Measurements from ENCODE around the gene CNTNAP2.

CNTNAP2 gene

DNA sequence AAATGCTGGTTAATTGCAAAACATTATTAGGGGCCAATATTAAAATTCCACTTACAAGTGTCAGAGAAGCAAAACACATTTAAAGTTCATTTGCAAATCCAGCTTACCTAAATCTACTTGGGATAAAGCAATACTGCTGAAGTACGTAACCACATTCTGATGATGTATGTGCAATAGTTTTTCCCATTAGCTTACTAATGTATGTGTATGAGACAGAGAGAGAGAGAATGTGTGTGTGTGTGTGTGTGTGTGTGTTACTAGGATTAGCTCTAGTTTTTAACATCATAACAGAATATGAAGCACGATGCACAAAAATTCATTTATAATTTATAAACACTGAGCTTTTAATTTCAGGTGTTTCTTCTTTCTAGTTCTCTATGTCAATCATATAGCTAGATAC is 1399.8 kb downstream of the CNTNAP2 start:
- DNase-seq = no peak

DNA sequence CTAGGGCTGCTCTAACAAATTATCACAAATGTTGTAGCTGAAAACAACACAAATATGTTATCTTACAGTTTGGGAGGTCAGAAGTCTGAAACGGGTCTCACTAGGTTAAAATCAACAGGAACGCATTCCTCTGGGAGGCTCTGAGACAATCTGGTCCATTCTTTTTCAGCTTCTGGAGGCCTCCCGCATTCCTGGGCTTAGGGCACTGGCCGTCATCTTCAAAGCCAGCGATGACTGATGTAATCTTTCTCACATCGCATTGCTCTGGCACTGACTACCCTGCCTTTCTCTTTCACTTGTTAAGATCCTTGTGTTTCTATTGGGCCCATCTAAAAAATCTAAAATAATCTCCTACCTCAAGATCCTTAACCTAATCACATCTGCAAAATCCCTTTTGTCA is 1402.5 kb downstream of the CNTNAP2 start:
- DNase-seq = no peak

DNA sequence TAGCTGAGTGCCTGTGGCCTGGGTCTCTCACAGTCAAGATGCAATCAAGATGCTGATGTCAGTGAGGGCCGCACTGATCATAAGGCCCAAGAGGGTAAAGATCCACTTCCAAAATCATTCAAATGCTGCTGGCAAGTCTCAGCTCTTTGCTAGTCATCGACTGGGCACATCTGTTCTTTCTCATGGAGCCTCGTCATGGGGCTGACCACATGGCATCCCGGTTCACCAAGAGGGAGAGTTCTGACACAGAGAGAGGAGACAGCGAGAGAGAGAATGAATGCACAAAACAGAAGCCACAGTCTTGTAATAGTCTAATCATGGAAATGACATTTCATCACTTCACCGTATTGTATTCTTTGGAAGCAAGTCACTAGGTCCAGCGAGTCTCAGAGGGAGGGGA is 1406.5 kb downstream of the CNTNAP2 start:
- no peak for DNase-seq

DNA sequence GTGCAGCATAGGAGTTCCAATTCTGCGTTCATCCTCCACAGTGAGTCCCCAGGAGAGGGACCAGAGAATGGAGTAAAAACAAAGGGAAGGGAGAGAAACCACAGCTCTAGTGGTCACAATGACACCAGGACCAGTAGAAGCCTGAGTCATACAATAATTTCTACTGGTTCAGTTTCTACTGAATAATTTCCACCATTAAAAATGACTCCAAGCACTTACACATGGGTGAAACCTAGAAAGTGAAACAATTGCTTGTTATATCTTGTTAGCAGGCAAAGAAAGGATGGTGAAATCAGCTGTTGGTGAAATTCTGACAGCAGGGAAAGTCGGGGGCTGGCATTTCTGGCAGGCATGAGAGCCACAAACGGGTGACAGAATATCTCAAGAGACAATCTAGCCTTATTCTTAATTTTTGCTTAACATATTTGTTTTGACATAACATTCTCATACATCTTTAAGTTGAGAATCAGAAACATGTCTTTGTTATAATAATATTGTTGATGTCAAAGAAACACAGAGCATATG is 1408.2 kb downstream of the CNTNAP2 start:
- DNase-seq = no peak

DNA sequence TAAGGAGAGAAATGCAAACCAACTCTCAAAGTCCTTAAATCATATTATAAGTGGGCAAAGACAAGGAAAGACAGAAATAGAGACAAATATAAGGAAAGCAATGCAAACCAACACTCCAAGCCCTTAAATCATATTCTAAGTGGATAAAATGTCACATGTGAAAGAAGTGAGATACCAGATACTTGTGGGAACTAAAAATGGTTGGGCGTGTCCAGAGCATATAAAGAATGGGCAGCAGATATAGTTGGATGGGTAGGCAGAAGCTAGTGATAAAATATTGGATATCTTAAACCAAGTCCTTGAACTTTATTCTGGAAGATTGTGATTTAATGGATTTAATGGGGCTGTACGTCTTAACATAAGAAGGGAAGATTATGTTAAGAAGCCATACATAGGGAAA is 1408.7 kb downstream of the CNTNAP2 start:
- DNase-seq = no peak

DNA sequence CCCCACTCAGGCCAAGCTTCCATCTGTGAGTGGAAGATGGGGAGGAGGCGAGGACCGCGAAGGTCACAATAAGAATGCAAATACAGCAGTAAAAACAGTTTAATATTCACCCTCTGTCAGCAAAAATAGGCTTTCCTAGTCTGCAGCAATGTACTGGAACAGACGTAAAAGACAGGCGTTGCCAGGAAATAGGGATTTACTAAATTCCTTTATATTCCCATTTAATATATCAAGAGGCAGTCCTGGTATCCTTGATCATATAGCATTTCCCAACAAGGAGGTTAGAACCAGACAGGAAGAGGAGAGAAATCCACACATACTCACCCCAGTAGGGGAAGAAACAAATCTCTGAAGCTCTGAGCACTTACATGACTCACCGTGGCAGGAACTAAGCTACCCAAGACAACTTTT is 1419.1 kb downstream of the CNTNAP2 start:
- no peak for DNase-seq

DNA sequence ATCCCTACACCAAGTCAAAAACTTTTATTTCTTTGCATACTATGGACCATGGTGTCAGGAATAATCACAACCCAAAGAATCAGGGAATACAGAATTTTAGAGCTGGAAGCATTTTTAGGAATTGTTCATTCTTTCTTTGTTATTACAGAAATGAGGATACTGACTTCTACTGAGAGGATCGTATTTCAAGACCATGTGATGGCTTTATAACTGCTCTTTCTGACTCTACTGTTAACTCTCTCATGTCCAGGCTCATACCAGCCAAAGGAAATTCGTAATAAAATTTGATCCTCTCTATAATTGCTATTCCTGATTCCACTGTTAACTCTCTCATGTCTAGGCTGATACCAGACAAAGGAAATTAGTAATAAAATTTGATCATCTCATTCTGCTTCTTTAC is 1423.1 kb downstream of the CNTNAP2 start:
- DNase-seq = no peak

DNA sequence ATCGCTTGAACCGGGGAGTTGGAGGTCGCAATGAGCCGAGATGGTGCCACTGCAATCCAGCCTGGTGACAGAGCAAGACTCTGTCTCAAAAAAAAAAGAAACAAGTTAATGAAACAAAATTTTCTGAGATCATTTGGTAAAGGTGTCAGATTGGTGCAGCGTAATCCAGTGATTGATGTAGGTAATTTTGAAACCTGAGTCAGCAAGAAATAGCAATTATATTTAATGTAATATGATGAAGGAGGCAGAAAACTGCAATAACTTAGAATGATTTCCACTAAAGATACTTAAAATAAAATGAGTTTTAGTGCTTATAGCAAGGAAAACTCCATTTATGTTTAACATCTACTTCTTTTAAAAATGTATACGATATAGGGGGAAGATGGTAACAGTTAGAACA is 1424.1 kb downstream of the CNTNAP2 start:
- no peak for DNase-seq

DNA sequence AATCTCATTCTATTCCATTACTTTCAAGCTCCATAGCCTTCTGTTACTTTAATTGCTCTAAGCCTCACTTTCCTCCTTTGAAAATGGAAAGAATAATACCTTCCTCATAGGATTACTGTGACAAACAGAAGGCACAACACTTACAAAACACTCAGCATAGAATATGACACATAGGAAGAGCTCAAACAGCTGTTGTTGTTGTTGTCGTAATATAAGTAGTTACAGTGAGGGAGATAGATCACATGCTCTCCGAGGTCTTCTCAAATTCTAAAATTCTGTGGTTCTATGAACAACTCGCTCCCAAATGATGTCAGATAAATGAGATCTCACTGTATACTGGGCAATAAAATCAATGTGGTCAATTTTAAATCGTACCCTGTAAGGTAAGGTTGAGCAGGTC is 1424.7 kb downstream of the CNTNAP2 start:
- DNase-seq = no peak

DNA sequence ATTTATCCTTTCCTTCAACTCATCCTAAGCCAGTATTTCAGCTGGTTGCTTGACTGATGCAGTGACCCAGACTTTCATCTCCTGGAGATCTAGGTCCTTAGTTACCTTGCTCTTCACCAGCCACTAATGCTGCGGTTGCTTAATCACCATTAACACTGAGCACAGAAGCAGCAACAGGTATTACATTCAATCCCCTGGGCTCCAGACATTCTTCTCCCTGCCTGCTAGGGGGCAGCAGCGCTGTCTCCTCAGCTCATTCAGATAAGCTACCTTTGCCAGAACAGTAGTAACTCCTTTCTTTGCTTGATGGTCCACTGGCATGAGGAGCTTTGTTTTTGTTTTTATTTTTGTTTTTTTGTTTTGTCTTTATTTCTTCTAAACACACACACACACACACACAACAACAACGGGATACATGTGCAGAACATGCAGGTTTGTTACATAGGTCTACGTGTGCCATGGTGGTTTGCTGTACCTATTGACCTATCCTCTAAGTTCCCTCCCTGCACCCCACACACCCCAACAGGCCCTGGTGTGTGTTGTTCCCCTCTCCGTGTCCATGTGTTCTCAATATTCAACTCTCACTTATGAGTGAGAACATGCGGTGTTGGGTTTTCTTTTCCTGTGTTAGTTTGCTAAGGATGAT is 1430.8 kb downstream of the CNTNAP2 start:
- peak; percentile 6 for DNase-seq

DNA sequence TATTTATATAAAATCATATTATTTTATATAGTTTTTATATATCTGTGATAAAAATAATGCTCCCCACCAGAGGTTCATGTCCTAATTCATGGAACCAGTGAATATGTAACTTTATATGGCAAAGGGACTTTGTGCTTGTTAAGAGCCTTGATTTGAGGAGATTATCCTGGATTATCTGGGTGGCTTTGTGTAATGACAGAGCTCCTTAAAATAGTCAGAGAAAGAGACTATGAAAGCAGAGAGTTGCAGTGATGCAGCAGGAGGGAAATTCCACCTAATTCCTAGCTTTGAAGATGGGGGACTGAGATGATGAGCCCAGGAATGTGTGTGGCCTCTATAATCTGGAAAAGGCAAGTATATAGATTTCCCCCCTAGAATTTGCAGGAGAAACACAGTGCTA is 1439.7 kb downstream of the CNTNAP2 start:
- DNase-seq = no peak

DNA sequence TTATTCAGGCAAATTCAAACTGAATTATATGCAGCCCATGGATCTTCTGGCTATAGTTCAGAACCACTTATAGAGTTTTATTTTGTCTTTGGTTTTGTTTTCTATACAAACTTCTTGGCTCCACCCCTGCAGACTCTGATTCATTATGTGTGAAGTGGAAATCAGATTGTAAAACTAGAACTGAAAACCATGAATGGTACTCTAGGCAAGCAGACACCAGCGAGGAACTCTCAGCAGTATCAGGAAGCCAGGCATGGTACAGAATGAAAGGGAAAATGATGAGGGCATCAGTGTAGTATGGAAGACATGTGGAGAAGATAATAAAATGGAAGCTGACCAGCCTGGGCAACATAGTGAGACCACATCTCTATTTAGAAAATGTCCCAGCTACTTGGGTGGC is 1447.1 kb downstream of the CNTNAP2 start:
- DNase-seq = no peak

DNA sequence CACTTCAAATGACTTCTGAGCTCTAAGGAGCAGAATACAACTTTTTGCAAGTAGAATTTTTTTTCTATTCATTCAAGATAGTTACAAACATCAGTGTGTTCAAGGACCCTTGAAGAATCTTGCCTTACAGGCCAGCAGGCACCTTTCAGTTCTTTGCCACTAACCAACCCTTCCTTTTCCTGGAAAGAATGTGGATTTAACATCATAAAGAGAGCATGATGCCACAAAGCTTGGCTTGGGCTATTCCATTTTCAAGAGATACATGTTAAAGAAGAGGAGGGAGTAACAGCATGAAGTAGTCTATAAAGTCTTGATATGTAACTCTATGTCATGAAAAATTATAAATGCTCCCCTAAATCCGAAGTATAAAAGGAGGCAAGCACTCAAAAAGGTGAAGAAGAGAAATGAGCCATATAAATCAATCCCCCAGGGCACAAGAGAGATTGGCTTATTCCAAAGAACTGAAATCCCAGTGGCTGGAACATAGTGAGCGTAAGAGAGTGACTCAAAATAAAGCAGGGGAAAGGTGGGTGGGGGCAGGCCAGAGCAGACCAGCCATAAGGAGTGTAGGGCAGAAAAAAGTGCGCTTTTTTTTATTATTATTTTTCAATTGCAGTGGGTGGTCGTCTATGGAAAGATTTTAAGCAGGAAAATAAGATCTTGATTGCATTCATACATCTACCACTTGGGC is 1448.3 kb downstream of the CNTNAP2 start:
- DNase-seq = no peak

DNA sequence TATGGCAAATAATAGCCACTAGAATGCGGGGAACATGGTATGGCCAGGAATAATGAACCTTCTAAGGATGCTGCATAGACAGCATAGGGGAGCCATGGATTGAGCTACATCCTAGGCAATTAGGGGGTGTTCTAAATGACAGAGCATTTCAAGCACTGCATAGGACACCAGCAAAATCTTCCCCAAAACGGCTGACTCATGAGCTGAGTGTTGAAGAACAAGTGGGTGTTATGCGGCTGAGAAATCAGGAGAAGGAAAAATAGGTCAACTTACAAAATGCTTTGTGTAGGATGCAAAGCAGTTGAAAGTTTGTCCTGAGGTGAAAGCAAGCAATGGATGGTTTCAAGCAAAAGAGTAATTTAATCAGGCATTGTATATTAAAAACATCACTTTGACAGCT is 1450.4 kb downstream of the CNTNAP2 start:
- no peak for DNase-seq

DNA sequence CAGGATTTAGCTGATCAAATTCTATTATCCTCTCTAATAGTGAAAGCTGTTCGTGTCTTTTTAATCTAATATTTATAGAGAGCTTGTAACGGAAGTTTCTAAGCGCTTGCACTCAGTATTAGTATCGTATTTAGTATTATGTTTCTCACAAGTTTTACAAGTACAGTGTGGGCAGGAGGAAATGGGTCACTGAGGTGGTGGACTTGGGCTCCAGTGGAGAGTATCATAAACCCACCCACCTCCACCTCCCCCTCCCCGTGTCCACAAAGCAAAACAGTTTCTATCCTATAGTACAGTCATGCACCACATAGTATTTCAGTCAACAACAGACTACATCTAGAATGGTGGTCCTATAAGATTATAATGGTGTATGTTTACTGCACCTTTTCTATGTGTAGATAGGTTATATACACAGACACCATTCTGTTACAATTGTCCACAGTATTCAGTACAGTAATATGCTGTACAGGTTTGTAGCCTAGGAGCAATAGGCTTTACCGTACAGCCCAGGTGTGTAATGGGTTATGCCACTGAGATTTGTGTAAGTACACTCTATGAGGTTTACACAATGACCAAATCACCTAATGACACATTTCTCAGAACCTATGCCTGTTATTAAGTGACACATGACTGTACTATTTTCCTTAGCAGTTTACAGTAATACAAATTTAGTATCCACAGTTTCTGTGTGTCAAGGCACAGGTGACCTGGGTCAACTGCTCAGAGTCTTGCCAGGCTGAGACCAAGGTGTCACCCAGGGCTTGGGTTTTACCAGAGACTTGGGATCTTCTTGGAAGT is 1452.7 kb downstream of the CNTNAP2 start:
- DNase-seq = no peak

DNA sequence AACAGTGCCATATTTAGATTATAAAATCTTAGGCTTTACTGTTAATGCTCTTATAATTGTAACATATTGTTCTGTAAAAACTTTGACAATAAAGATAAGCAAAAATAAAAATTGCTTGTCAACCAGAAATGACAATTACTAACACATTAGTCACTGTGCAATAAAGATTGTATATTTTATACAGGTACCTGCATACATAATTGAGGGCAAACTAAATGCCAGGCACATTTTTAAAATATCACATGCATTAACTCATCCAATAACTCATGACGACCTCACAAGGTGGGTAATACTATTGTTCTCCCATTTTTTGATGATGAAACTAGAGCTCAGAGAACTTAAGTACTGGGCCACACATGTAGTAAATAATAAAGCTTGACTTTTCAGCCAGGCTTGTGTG is 1453.8 kb downstream of the CNTNAP2 start:
- no peak for DNase-seq

DNA sequence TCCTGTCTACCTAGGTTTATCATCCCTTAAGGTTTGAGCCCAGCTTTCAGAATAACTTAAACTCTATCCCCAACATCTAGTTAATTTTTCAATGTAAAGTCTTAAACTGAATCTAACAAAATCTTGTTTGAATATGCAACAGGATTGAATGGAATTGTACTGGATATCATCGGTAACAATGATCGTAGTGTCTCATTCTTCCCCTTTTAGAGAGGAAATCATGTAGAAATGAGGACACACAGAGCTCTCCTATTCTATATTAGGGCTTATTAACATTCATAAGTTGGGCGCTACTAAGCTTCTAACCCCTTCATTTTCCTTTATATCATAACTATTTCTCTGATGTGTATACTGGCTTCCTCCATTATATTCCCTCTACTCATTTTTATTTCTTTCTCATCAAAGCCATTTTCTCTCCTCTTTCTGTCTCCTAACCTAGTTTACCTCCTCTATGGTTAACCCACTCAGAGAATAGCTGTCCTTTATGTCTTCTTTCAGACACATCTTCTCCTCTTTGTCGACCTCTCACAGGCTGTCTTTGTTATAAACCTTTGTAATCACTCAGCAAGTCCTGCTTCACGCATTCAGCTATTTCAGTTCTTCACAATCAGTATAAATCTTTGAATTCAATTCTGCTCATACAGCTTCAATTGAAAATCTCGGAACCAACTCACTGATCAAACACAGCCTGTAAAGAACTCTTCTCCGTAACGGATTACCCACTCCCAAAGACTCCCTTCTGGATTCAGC is 1455.0 kb downstream of the CNTNAP2 start:
- DNase-seq = no peak

DNA sequence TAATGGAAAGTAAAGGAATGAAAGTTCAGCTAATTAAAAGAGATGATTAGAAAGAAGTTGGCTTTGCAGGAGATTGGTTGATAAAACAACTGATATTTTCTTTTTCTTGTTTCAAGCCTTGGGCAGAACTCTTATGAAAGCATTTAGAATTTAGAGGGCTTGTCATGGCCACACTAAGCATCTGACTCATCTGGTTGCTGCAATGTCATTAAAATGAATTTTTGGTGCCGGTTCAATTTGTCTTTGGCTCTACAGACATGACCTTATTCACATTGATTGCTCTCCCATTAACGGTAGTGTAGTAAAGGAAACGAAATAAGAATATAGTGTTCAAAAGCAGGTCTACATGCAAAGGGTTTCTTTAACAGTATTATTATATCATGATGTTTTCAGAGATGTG is 1461.6 kb downstream of the CNTNAP2 start:
- no peak for DNase-seq

DNA sequence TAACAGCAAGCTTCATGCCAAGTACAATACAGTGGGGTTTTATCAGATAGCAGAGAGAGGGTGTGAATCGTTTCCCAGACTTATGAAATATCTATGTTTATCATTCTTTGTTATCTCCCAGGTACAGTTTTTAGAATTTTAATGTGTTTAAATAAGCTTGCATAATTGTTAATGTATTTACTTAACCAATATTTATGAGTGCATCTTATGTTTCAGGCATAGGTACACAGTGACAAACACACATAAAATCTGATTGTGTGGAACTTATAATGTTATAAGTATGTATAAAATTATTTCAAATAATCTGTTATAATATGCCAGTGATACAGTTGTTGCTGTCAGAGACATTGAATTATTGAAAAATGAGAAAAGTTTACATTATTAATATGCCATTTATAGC is 1462.5 kb downstream of the CNTNAP2 start:
- DNase-seq = no peak

DNA sequence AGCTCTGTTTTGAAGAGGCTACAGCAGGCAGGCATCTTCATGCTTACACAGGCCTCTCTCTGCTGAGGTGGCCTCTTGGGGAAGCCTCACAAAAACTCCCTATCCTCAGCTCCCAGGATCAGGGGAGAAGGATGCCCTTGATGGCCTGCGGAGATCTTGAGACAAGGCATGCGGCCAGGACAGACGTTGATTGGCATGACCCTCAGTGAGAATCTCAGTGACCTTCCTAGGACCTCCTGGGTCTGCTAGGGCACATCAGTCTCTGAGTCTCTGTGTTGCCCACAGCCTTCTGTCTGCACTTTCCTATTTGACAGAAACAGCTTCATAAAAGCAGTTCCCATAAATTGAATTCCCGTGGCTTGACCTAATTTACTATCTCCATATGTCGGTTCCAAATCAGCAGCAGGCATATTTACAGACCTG is 1468.2 kb downstream of the CNTNAP2 start:
- DNase-seq = no peak

DNA sequence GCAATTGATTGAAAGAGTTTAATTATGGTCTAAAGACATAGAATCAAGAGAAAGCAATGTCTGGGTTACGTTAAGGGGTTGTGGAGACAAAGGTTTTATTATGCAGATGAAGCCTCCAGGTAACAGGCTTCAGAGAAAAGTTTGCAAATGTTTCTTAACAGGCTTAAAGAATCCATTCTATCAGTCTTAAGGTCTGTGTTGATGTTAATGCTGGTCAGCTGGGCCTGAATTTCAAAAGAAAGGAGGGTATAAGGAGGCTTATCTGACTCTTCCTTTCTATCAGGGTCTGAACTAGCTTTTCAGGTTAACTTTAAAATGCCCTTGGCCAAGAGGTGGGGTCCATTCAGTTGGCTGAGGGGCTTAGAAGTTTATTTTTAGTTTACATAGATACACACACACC is 1469.5 kb downstream of the CNTNAP2 start:
- no peak for DNase-seq

DNA sequence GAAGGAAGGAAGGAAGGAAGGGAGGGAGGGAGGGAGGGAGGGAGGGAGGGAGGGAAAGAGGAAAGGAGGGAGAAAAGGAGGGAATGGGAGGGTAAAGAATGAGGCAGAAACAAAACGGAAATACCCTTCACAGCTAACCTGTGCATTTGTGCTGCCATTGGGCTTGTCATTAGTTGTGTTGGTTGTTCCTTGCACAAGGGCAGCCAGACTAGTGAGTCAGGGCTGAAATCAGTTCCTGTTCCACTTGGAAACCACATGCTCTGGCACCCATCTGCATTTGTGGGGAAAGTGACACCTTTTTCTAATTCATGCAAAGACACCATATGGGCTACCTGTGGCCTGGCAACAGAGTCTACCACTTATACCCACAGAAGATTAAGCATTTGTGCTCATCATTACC is 1469.9 kb downstream of the CNTNAP2 start:
- DNase-seq = no peak
